CD4-positive, alpha-beta memory T cell (primary cell): Measurements from ENCODE around the gene KRT5. TPM values are rescaled to one million over a fixed set of nuclear protein-coding genes. Genes with fewer than 3 reads are reported as not detected.

Experiments
- CTCF ChIA-PET: fragments of 350-600 bp; sonication (Branson Sonifier 250); formaldehyde crosslinking; loops from one replicate; lab custom pipeline; 2021; ENCODE audit warnings: inconsistent platforms; ENCODE audit not compliant: partially characterized antibody; lab: Charles Lee
- POLR2A ChIA-PET: fragments of 350-600 bp; sonication (Branson Sonifier 250); formaldehyde crosslinking; loops from one replicate; lab custom pipeline; 2021; ENCODE audit not compliant: partially characterized antibody; lab: Charles Lee
- DNase-seq, 5 donors: peaks; one replicate each; pipeline versions ENCODE4 v3.0.0 to v3.0.0-alpha.2; 2020 to 2022; ENCODE audit warnings: mixed read lengths in 1 of 5
- H3K27ac ChIP-seq: one replicate; pipeline ENCODE4 v1.7.0; 2013; ENCODE audit warnings: low read depth, low read length
- H3K27me3 ChIP-seq: 2 replicates; pipeline ENCODE4 v1.7.0; 2013; ENCODE audit warnings: mild to moderate bottlenecking, low read length, moderate library complexity; ENCODE audit not compliant: insufficient read depth
- H3K36me3 ChIP-seq: 2 replicates; pipeline ENCODE4 v1.7.0; 2013; ENCODE audit warnings: mild to moderate bottlenecking, low read length, moderate library complexity; ENCODE audit not compliant: insufficient read depth
- H3K4me1 ChIP-seq: 2 replicates; pipeline ENCODE4 v1.7.0; 2013; ENCODE audit warnings: mild to moderate bottlenecking, low read length, moderate library complexity; ENCODE audit not compliant: insufficient read depth
- H3K4me3 ChIP-seq, 2 donors: one replicate each; pipeline ENCODE4 v1.7.0; 2013; ENCODE audit warnings: low read length in 2 of 2, mild to moderate bottlenecking in 1 of 2
- H3K9me3 ChIP-seq, 2 donors: one replicate each; pipeline ENCODE4 v1.7.0; 2013; ENCODE audit warnings: low read length in 2 of 2, control low read depth in 1 of 2; ENCODE audit not compliant: control insufficient read depth in 1 of 2
- H3K27ac Mint-ChIP-seq, 7 donors: one replicate each; pipeline ENCODE4 v1.8.0; 2020 to 2021; ENCODE audit warnings: mixed read lengths in 7 of 7, mild to moderate bottlenecking in 6 of 7, inconsistent platforms in 3 of 7, moderate library complexity in 3 of 7
- H3K27me3 Mint-ChIP-seq, 2 donors: one replicate each; pipeline ENCODE4 v1.8.0; 2020 to 2021; ENCODE audit warnings: mixed read lengths in 2 of 2
- H3K36me3 Mint-ChIP-seq, 2 donors: one replicate each; pipeline ENCODE4 v1.8.0; 2020 to 2021; ENCODE audit warnings: mixed read lengths in 2 of 2, inconsistent platforms in 1 of 2, mild to moderate bottlenecking in 1 of 2
- H3K4me1 Mint-ChIP-seq, 4 donors: one replicate each; pipeline ENCODE4 v1.8.0; 2020 to 2021; ENCODE audit warnings: mixed read lengths in 4 of 4, mild to moderate bottlenecking in 1 of 4
- H3K4me3 Mint-ChIP-seq, 8 donors: one replicate each; pipeline ENCODE4 v1.8.0; 2020 to 2021; ENCODE audit warnings: mixed read lengths in 8 of 8, mild to moderate bottlenecking in 7 of 8, moderate library complexity in 6 of 8, inconsistent platforms in 3 of 8
- H3K9me3 Mint-ChIP-seq, 8 donors: one replicate each; pipeline ENCODE4 v1.8.0; 2020 to 2021; ENCODE audit warnings: mixed read lengths in 8 of 8, mild to moderate bottlenecking in 5 of 8, inconsistent platforms in 3 of 8, moderate library complexity in 1 of 8
- intact Hi-C: fragments of 100-400 bp; cut with micrococcal nuclease; formaldehyde crosslinking; loops from one replicate; pipeline ENCODE4 v1.15.1; 2023
- polyA plus RNA-seq, 2 donors: library from polyadenylated mRNA; unstranded; fragments of 300-500 nt; fragmentation: Illumina TruSeq; gene quantifications; one replicate each; pipeline ENCODE4 v1.2.3, GENCODE V29; 2021
- total RNA-seq, 2 experiments: library from RNA; stranded (reverse); gene quantifications; one replicate each; pipeline ENCODE4 v1.2.3, GENCODE V29; 2021

Gene KRT5
- total and polyA plus RNA-seq, 4 experiments from 2014 or later: not detected

- Histone ChIP-seq H3K36me3 (no peaks in the 10 kb centered on the region), H3K4me3 (no peak overlapping the region), H3K27me3 (no peaks in the 10 kb centered on the region), H3K4me1 (no peaks in the 10 kb centered on the region), H3K9me3 (no peaks in the 10 kb centered on the region), H3K27ac (no peak overlapping the region)
- H3K4me1 Mint-ChIP-seq: no peaks in the 10 kb centered on the region
- H3K36me3 Mint-ChIP-seq: no peaks in the 10 kb centered on the region
- no peak for DNase-seq
- POLR2A ChIA-PET: no interaction called here
- CTCF ChIA-PET: no interaction called here
- no peak overlapping the region for H3K4me3 Mint-ChIP-seq
- intact Hi-C loops: no loop called here
- peaks cover 0 to 10% of the 10 kb centered on the region in 2 donors for H3K27me3 Mint-ChIP-seq
- no peaks in the 10 kb centered on the region for H3K9me3 Mint-ChIP-seq
- H3K27ac Mint-ChIP-seq: no peak overlapping the region
These were observed 9.7 kb upstream of the KRT5 start for GRCh38 chr12:52529846-52530245.

DNA sequence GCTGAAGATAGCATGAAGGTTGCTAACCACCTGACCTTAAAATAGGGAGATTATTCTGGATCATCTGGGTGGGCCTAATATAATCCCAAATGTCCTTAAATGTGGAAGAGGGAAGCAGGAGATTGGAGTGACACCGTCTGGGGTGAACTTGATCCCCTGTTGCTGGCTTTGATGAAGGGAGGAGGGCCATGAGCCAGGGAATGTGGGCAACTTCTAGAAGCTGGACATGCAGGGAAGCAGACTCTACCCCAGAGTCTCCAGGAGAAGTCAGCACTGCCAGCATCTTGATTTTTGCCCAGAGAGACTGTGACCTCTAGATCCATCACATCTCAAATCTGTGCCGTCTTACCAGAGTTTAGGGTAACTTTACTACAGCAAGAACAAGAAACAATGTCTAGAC lies 9.2 kb upstream of the KRT5 start:
- Histone ChIP-seq H3K36me3 (no peaks in the 10 kb centered on the region), H3K4me3 (no peak overlapping the region), H3K9me3 (no peaks in the 10 kb centered on the region), H3K27me3 (no peaks in the 10 kb centered on the region), H3K27ac (no peak overlapping the region), H3K4me1 (no peaks in the 10 kb centered on the region)
- POLR2A ChIA-PET: no interaction called here
- Mint-ChIP-seq H3K27me3 (peaks cover 0 to 10% of the 10 kb centered on the region in 2 donors), H3K4me1 (no peaks in the 10 kb centered on the region), H3K27ac (no peak overlapping the region), H3K36me3 (no peaks in the 10 kb centered on the region), H3K4me3 (no peak overlapping the region), H3K9me3 (no peaks in the 10 kb centered on the region)
- DNase-seq: no peak
- CTCF ChIA-PET: no interaction called here
- intact Hi-C loops: no loop called here

- intact Hi-C loops: no loop called here
- ChIA-PET CTCF (no interaction called here), POLR2A (no interaction called here)
- H3K36me3 Mint-ChIP-seq: no peaks in the 10 kb centered on the region
- H3K9me3 Mint-ChIP-seq: no peaks in the 10 kb centered on the region
- H3K4me1 Mint-ChIP-seq: no peaks in the 10 kb centered on the region
- no peak for DNase-seq
- no peak overlapping the region for H3K4me3 Mint-ChIP-seq
- H3K27me3 Mint-ChIP-seq: peaks cover 0 to 9% of the 10 kb centered on the region in 2 donors
- H3K27ac Mint-ChIP-seq: no peak overlapping the region
- no peak overlapping the region for H3K4me3 ChIP-seq
- H3K27me3 ChIP-seq: no peaks in the 10 kb centered on the region
- H3K4me1 ChIP-seq: no peaks in the 10 kb centered on the region
- no peaks in the 10 kb centered on the region for H3K36me3 ChIP-seq
- H3K9me3 ChIP-seq: no peaks in the 10 kb centered on the region
- no peak overlapping the region for H3K27ac ChIP-seq
These were observed 8.5 kb upstream of the KRT5 start for GRCh38 chr12:52528641-52529143.

DNA sequence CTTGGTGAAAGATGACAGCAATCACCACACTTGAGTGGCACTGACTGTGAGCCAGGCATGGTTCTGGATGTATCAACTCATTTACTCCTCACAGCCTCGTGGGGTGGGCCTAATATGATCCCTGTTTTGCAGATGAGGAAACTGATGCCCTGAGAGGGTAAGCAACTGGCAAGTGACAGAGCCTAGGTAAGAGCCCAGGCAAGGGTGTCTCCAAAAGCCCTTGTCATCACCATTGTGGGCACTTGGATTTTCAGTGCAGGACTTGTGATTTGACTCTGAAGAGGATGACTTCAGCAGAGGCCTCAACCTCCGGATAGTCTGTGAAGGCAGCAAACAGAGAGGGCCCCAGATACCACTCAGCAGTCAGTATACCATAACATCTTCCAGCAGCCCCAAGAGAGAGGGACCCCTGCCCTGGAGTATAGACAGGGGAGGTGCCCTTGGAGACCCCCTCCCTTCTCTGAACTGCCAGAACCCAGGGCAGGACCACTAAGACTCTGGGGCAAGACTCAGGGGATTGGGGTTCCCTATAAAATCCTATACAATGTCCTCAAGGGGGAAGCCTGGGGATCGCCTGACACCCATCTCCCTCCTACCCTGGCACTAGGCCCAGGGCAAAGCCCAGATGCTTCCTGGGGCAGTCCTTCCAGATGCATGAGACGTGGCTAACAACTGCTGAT lies 7.1 kb upstream of the KRT5 start:
- no peak overlapping the region for H3K4me3 Mint-ChIP-seq
- Histone ChIP-seq H3K4me1 (no peaks in the 10 kb centered on the region), H3K27ac (no peak overlapping the region), H3K4me3 (no peak overlapping the region), H3K27me3 (no peaks in the 10 kb centered on the region), H3K36me3 (no peaks in the 10 kb centered on the region), H3K9me3 (no peaks in the 10 kb centered on the region)
- DNase-seq: no peak
- H3K36me3 Mint-ChIP-seq: no peaks in the 10 kb centered on the region
- ChIA-PET POLR2A (no interaction called here), CTCF (no interaction called here)
- intact Hi-C loops: no loop called here
- peaks cover 2 to 6% of the 10 kb centered on the region in 2 donors for H3K27me3 Mint-ChIP-seq
- no peaks in the 10 kb centered on the region for H3K9me3 Mint-ChIP-seq
- no peak overlapping the region for H3K27ac Mint-ChIP-seq
- no peaks in the 10 kb centered on the region for H3K4me1 Mint-ChIP-seq

GRCh38 chr12:52526511-52526951 lies 6.3 kb upstream of the KRT5 start:
- H3K27me3 Mint-ChIP-seq: peaks cover 2 to 6% of the 10 kb centered on the region in 2 donors
- DNase-seq: no peak
- H3K4me3 Mint-ChIP-seq: no peak overlapping the region
- Histone ChIP-seq H3K27me3 (no peaks in the 10 kb centered on the region), H3K36me3 (no peaks in the 10 kb centered on the region), H3K4me1 (no peaks in the 10 kb centered on the region), H3K9me3 (no peaks in the 10 kb centered on the region), H3K4me3 (no peak overlapping the region), H3K27ac (no peak overlapping the region)
- H3K27ac Mint-ChIP-seq: peak overlapping the region in 1 of 7 donors; percentile 68
- no peaks in the 10 kb centered on the region for H3K9me3 Mint-ChIP-seq
- intact Hi-C loops: no loop called here
- no peaks in the 10 kb centered on the region for H3K36me3 Mint-ChIP-seq
- CTCF ChIA-PET: no interaction called here
- POLR2A ChIA-PET: no interaction called here
- no peaks in the 10 kb centered on the region for H3K4me1 Mint-ChIP-seq

DNA sequence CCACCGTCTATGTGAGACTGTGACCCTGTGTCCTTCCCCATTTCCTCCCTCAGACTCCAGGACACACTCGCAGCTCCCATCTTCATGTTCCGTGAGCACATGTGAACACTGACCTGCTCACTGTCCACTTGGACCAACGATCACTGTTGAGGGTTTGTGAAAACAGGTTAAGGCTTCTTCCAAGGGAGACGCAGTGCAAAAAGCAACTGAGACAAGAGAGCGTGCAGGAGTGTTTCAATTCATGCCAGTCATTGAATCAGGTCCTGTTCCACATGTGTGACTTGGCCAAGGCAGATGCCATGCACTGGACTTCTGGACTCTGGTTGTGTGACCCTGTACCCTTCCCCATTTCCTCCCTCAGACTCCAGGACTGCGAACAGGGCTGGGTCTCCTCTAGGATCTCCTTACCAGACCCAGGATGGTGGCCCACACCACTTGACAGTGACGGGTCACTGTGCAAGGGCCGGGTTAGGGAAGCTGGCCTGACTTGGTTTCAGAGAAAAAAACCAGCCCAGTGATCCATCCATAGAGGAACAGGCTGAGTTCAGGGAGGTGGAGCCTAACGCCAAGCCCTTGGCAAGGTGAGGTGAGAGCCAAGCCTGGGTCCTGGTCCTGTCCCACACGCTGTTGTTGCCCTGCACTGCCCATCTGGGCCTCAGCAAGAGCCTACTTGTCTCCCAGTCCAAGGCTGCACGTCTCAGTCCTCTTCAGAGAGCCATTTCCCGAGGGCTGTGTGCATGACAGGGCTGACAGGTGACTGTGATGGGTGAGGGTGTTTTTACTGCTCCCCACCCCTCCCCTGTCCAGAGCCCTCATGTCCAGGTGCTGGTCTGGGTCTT lies 5.7 kb upstream of the KRT5 start:
- intact Hi-C loops: no loop called here
- CTCF ChIA-PET: no interaction called here
- no peak overlapping the region for H3K27ac Mint-ChIP-seq
- peaks cover 2 to 6% of the 10 kb centered on the region in 2 donors for H3K27me3 Mint-ChIP-seq
- H3K9me3 Mint-ChIP-seq: no peaks in the 10 kb centered on the region
- no peaks in the 10 kb centered on the region for H3K36me3 Mint-ChIP-seq
- no peak overlapping the region for H3K4me3 Mint-ChIP-seq
- POLR2A ChIA-PET: no interaction called here
- no peaks in the 10 kb centered on the region for H3K9me3 ChIP-seq
- no peaks in the 10 kb centered on the region for H3K4me1 ChIP-seq
- H3K27me3 ChIP-seq: no peaks in the 10 kb centered on the region
- no peak for DNase-seq
- no peak overlapping the region for H3K4me3 ChIP-seq
- no peak overlapping the region for H3K27ac ChIP-seq
- no peaks in the 10 kb centered on the region for H3K4me1 Mint-ChIP-seq
- H3K36me3 ChIP-seq: no peaks in the 10 kb centered on the region

DNA sequence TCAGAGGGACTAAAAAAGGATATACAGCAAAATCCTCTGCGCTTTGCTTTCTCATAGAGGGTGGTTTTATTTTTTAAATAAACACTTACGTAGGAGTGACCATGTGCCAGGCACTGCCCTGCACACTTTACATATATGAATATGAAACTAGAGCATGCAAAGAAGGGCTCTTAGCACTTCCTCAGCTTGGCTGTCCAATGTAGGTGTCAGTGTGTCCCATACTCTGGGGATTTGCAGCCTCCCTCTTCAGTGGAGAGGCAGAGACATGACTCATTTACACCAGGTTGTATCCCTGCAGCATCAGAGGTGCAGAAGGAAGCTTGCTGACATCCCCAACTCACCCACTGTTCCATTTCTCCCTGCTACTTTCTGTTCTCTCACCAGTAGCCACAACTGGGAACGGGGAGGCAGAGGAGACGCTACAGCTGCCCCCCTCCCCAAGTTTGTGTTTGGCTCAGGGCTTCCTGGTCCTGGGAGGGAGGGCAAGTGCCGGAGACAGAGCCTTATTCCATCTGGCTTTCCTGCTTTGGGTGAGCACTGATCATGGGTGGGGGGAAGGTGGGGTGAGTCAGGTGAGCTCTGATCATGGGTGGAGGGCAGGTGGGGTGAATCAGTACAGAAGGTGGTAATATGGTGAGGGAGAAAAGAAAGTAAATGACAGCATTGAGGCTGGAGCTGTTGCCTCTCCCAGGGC lies 4.9 kb upstream of the KRT5 start:
- no peak for DNase-seq

More for the DNA sequence above, 4.9 kb upstream of the KRT5 start:
- no peaks in the 10 kb centered on the region for H3K36me3 Mint-ChIP-seq
- no peak overlapping the region for H3K27ac Mint-ChIP-seq
- Histone ChIP-seq H3K27ac (no peak overlapping the region), H3K4me3 (no peak overlapping the region), H3K4me1 (no peaks in the 10 kb centered on the region), H3K27me3 (no peaks in the 10 kb centered on the region), H3K9me3 (no peaks in the 10 kb centered on the region), H3K36me3 (no peaks in the 10 kb centered on the region)
- H3K4me1 Mint-ChIP-seq: no peaks in the 10 kb centered on the region
- H3K9me3 Mint-ChIP-seq: no peaks in the 10 kb centered on the region
- intact Hi-C loops: no loop called here
- CTCF ChIA-PET: no interaction called here
- POLR2A ChIA-PET: no interaction called here
- H3K4me3 Mint-ChIP-seq: no peak overlapping the region
- H3K27me3 Mint-ChIP-seq: peaks cover 2 to 6% of the 10 kb centered on the region in 2 donors
